HUES64 (cell line): Measurements from ENCODE around the gene SS18.

Source experiments
- H3K27ac ChIP-seq: 2 replicates; pipeline ENCODE4 v1.7.0; 2013; ENCODE audit warnings: low read depth, low read length, inconsistent platforms
- H3K27me3 ChIP-seq: 2 replicates; pipeline ENCODE4 v1.6.1; 2013; ENCODE audit warnings: mild to moderate bottlenecking, low read length; ENCODE audit not compliant: insufficient read depth
- H3K36me3 ChIP-seq: 2 replicates; pipeline ENCODE4 v1.6.1; 2013; ENCODE audit warnings: mild to moderate bottlenecking, low read length; ENCODE audit not compliant: insufficient read depth
- H3K4me1 ChIP-seq: 2 replicates; pipeline ENCODE4 v1.6.1; 2013; ENCODE audit warnings: mild to moderate bottlenecking, low read length, moderate library complexity; ENCODE audit not compliant: insufficient read depth
- H3K4me3 ChIP-seq: 2 replicates; pipeline ENCODE4 v1.5.1; 2013; ENCODE audit warnings: mild to moderate bottlenecking, low read length, moderate library complexity
- H3K9ac ChIP-seq: 2 replicates; pipeline ENCODE4 v1.6.1; 2013; ENCODE audit warnings: mild to moderate bottlenecking, low read depth, low read length
- H3K9me3 ChIP-seq: 2 replicates; pipeline ENCODE4 v1.6.1; 2013; ENCODE audit warnings: low read depth, low read length; ENCODE audit not compliant: insufficient read depth
- WGBS: fragments of 150-250, 120-280 bp; methylation state at CpG from one replicate; pipeline ENCODE4 v1.1.7; 2013; ENCODE audit warnings: missing lambda C conversion rate; 5-methylcytosine and 5-hydroxymethylcytosine counted together

SS18 gene

GRCh38 chr18:26034850-26035497 is 55.4 kb downstream of the SS18 start:
- Histone ChIP-seq H3K9me3 (no peaks in the 10 kb centered on the region), H3K36me3 (peaks cover 84% of the 10 kb centered on the region), H3K4me1 (peaks cover 30% of the 10 kb centered on the region), H3K27ac (peak overlapping the region; percentile 1; the same call in 1 of the 2 replicates), H3K9ac (no peak overlapping the region), H3K27me3 (no peaks in the 10 kb centered on the region), H3K4me3 (no peak overlapping the region)
- WGBS, result 96% methylated on average over 4 of the region's 5 CpGs

GRCh38 chr18:26022585-26022984 is 67.8 kb downstream of the SS18 start:
- H3K9ac ChIP-seq, result no peak overlapping the region
- peak overlapping the region; percentile 42; the same call in 1 of the 2 replicates for H3K27ac ChIP-seq
- peaks cover 90% of the 10 kb centered on the region for H3K36me3 ChIP-seq
- no peaks in the 10 kb centered on the region for H3K27me3 ChIP-seq
- no peak overlapping the region for H3K4me3 ChIP-seq
- H3K4me1 ChIP-seq, result peaks cover 12% of the 10 kb centered on the region; the same call in 1 of the 2 replicates
- 63% methylated on average over 1 of the region's 1 CpG for WGBS
- no peaks in the 10 kb centered on the region for H3K9me3 ChIP-seq

GRCh38 chr18:26021061-26021754 is 69.2 kb downstream of the SS18 start:
- peaks cover 91% of the 10 kb centered on the region for H3K36me3 ChIP-seq
- no peaks in the 10 kb centered on the region for H3K9me3 ChIP-seq
- no peak overlapping the region for H3K9ac ChIP-seq
- H3K27me3 ChIP-seq, result no peaks in the 10 kb centered on the region
- 87% methylated on average over 3 of the region's 3 CpGs for WGBS
- peaks cover 12% of the 10 kb centered on the region; the same call in 1 of the 2 replicates for H3K4me1 ChIP-seq
- H3K27ac ChIP-seq, result no peak overlapping the region
- no peak overlapping the region for H3K4me3 ChIP-seq

- peaks cover 6% of the 10 kb centered on the region; the same call in 1 of the 2 replicates for H3K4me1 ChIP-seq
- H3K27me3 ChIP-seq, result no peaks in the 10 kb centered on the region
- no peaks in the 10 kb centered on the region for H3K9me3 ChIP-seq
- no peak overlapping the region for H3K27ac ChIP-seq
- no peak overlapping the region for H3K4me3 ChIP-seq
- no peak overlapping the region for H3K9ac ChIP-seq
- peaks cover 80% of the 10 kb centered on the region for H3K36me3 ChIP-seq
Measured at GRCh38 chr18:26017929-26018328, 72.5 kb downstream of the SS18 start.

GRCh38 chr18:26014462-26014861 is 76.0 kb downstream of the SS18 start:
- Histone ChIP-seq H3K4me3 (no peak overlapping the region), H3K9me3 (no peaks in the 10 kb centered on the region), H3K27me3 (no peaks in the 10 kb centered on the region), H3K4me1 (no peaks in the 10 kb centered on the region), H3K27ac (no peak overlapping the region), H3K36me3 (peaks cover 54% of the 10 kb centered on the region), H3K9ac (no peak overlapping the region)

GRCh38 chr18:26008619-26009018 is 81.8 kb downstream of the SS18 start:
- H3K4me1 ChIP-seq, result no peaks in the 10 kb centered on the region
- WGBS, result no CpG with 5 or more reads among the region's 1 CpG
- 0 out of 2 replicates have a peak, but pooled peaks cover 5% of the 10 kb centered on the region for H3K36me3 ChIP-seq
- no peak overlapping the region for H3K9ac ChIP-seq
- H3K27me3 ChIP-seq, result no peaks in the 10 kb centered on the region
- H3K4me3 ChIP-seq, result no peak overlapping the region
- no peaks in the 10 kb centered on the region for H3K9me3 ChIP-seq
- no peak overlapping the region for H3K27ac ChIP-seq

- Histone ChIP-seq H3K27me3 (no peaks in the 10 kb centered on the region), H3K36me3 (0 out of 2 replicates have a peak, but pooled peaks cover 5% of the 10 kb centered on the region), H3K4me1 (no peaks in the 10 kb centered on the region), H3K9ac (no peak overlapping the region), H3K27ac (no peak overlapping the region), H3K9me3 (no peaks in the 10 kb centered on the region), H3K4me3 (no peak overlapping the region)
- 100% methylated on average over 1 of the region's 1 CpG for WGBS
Measured at GRCh38 chr18:26008096-26008495, 82.3 kb downstream of the SS18 start.

- H3K36me3 ChIP-seq, result 0 out of 2 replicates have a peak, but pooled peaks cover 5% of the 10 kb centered on the region
- WGBS, result no CpG with 5 or more reads among the region's 1 CpG
- no peak overlapping the region for H3K9ac ChIP-seq
- no peaks in the 10 kb centered on the region for H3K27me3 ChIP-seq
- no peak overlapping the region for H3K27ac ChIP-seq
- H3K4me3 ChIP-seq, result no peak overlapping the region
- H3K9me3 ChIP-seq, result no peaks in the 10 kb centered on the region
- H3K4me1 ChIP-seq, result no peaks in the 10 kb centered on the region
Measured at GRCh38 chr18:26005950-26006349, 84.5 kb downstream of the SS18 start.

GRCh38 chr18:26004832-26005231 is 85.6 kb downstream of the SS18 start:
- 90% methylated on average over 13 of the region's 13 CpGs for WGBS
- Histone ChIP-seq H3K27ac (no peak overlapping the region), H3K9me3 (no peaks in the 10 kb centered on the region), H3K9ac (no peak overlapping the region), H3K4me3 (no peak overlapping the region), H3K36me3 (no peaks in the 10 kb centered on the region), H3K4me1 (no peaks in the 10 kb centered on the region), H3K27me3 (no peaks in the 10 kb centered on the region)

GRCh38 chr18:26003817-26004216 is 86.6 kb downstream of the SS18 start:
- Histone ChIP-seq H3K9me3 (0 out of 2 replicates have a peak, but pooled peaks cover 6% of the 10 kb centered on the region), H3K27me3 (no peaks in the 10 kb centered on the region), H3K4me1 (no peaks in the 10 kb centered on the region), H3K27ac (no peak overlapping the region), H3K36me3 (no peaks in the 10 kb centered on the region), H3K9ac (no peak overlapping the region), H3K4me3 (no peak overlapping the region)
- WGBS, result 92% methylated on average over 4 of the region's 4 CpGs

- Histone ChIP-seq H3K27ac (no peak overlapping the region), H3K9me3 (0 out of 2 replicates have a peak, but pooled peaks cover 6% of the 10 kb centered on the region), H3K27me3 (no peaks in the 10 kb centered on the region), H3K4me3 (no peak overlapping the region), H3K4me1 (no peaks in the 10 kb centered on the region), H3K36me3 (no peaks in the 10 kb centered on the region), H3K9ac (no peak overlapping the region)
- WGBS, result 85% methylated on average over 2 of the region's 2 CpGs
Measured at GRCh38 chr18:26003356-26003755, 87.1 kb downstream of the SS18 start.
